KG1 (cell line): ENCODE data around the gene ANKRD65.
"Not testable (repeated sequence)": the region's sequence is repeated elsewhere in the genome, so short reads cannot be mapped to it uniquely, and the experiment has no call there.

Source experiments
- DNase-seq: peaks from one replicate; lab custom pipeline; 2025; lab: John Stamatoyannopoulos, UW

Gene ANKRD65

DNA sequence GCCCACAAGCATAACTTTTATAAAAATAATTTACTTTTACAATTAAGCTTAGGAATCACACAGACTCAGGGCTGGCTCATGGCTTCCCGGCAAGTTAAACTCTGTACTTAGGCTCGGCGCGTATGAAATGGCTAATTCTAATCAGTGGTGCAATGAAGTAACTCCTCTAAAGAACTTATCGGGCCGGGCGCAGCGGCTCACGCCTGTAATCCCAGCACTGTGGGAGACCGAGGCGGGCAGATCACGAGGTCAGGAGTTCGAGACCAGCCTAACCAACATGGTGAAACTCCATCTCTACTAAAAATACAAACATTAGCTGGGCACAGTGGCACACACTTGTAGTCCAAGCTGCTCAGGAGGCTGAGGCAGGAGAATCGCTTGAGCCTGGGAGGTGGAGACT, 51.0 kb downstream of the ANKRD65 start:
- DNase-seq, result not testable (repeated sequence)
